Gastrocnemius medialis (tissue), 4 donors: ENCODE data around the gene ACSS2. TPM values are rescaled to one million over a fixed set of nuclear protein-coding genes. Genes with fewer than 3 reads are reported as not detected.
A peak's percentile ranks its signal among the peaks of the same experiment; 100 is the strongest.
"Not testable (repeated sequence)": the region's sequence is repeated elsewhere in the genome, so short reads cannot be mapped to it uniquely, and the experiment has no call there.

Experiments used
- ATAC-seq, 2 donors: fragments of 150-250 bp; one replicate each; pipeline ENCODE4 v1.9.1; 2016
- DNase-seq, 2 donors: peaks; one replicate each; pipeline ENCODE4 v3.0.0-alpha.2; 2019
- H3K27ac ChIP-seq, 4 donors: fragments of 200-600 bp; sonication (generic); 1 replicate in 1 of 4; 2 replicates in 3 of 4; pipeline ENCODE4 v1.5.1; 2016 to 2018; ENCODE audit warnings: mild to moderate bottlenecking in 2 of 4, moderate library complexity in 1 of 4
- H3K27me3 ChIP-seq, 3 donors: fragments of 200-600 bp; sonication (generic) in 2 of 3; 1 replicate in 1 of 3; 2 replicates in 2 of 3; pipeline versions ENCODE4 v1.5.1 to v1.6.0; 2016 to 2019; ENCODE audit warnings: mild to moderate bottlenecking in 1 of 3, moderate library complexity in 1 of 3
- H3K36me3 ChIP-seq, 2 donors: fragments of 200-600 bp; sonication (generic) in 1 of 2; one replicate each; pipeline ENCODE4 v1.5.1; 2017 to 2018
- H3K4me1 ChIP-seq, 2 donors: fragments of 200-600 bp; sonication (generic) in 1 of 2; one replicate each; pipeline ENCODE4 v1.5.1; 2016 to 2017; ENCODE audit warnings: mild to moderate bottlenecking in 2 of 2
- H3K4me3 ChIP-seq, 4 donors: fragments of 200-600 bp; sonication (generic) in 3 of 4; 1 replicate in 1 of 4; 2 replicates in 3 of 4; pipeline ENCODE4 v1.5.1; 2016 to 2019; ENCODE audit warnings: mild to moderate bottlenecking in 2 of 4
- H3K9me3 ChIP-seq, 3 donors: fragments of 200-600 bp; sonication (generic) in 2 of 3; 1 replicate in 1 of 3; 2 replicates in 2 of 3; pipeline ENCODE4 v1.5.1; 2016 to 2019
- CTCF ChIP-seq, 5 experiments: fragments of 450-650 bp in 3 of 5; fragments of 200-600 bp in 2 of 5; sonication (generic) in 2 of 5; IDR thresholded peaks in 4 of 5; conservative IDR thresholded peaks in 1 of 5; 1 replicate in 4 of 5; 2 replicates in 1 of 5; pipeline ENCODE4 v1.5.1; 2016 to 2019; ENCODE audit warnings: antibody characterized with exemption in 5 of 5, mild to moderate bottlenecking in 3 of 5, moderate library complexity in 3 of 5
- POLR2A ChIP-seq, 2 donors: fragments of 450-650 bp; IDR thresholded peaks; one replicate each; pipeline ENCODE4 v1.6.1; 2017; ENCODE audit warnings: antibody characterized with exemption in 2 of 2, mild to moderate bottlenecking in 2 of 2, moderate library complexity in 2 of 2
- in situ Hi-C, 4 donors: fragments of 200-750 bp; cut with MboI; loops; one replicate each; pipeline versions ENCODE4 v1.15.0 to v1.8.0; 2017; ENCODE audit warnings: low sequenced_read_pairs in 4 of 4
- intact Hi-C: fragments of 100-400 bp; cut with DNase I; formaldehyde crosslinking; loops from one replicate; pipeline ENCODE4 v1.15.1; 2023; ENCODE audit warnings: low total_unique reads
- total RNA-seq, 4 donors: library from RNA; depleted of rRNA; stranded (reverse); fragments of >200 nt; gene quantifications; one replicate each; pipeline versions ENCODE4 v1.1.0 to v1.2.3, GENCODE V29; 2016

The ACSS2 gene
- total RNA-seq, 4 donors from 2014 or later: 70.5 to 94.7 (median 88.1) TPM

- in situ Hi-C loops (no loop called here), intact Hi-C loops (no loop called here)
- no peak for TF ChIP-seq POLR2A (IDR thresholded peaks at IDR 0.05)
- TF ChIP-seq CTCF (IDR thresholded peaks at IDR 0.05 in 4 of 5, conservative IDR thresholded peaks at IDR 0.05 in 1 of 5): no peak
- Histone ChIP-seq H3K4me1 (peaks cover 61 to 76% of the 10 kb centered on the region in 2 donors), H3K9me3 (no peaks in the 10 kb centered on the region), H3K4me3 (no peak overlapping the region), H3K36me3 (no peaks in the 10 kb centered on the region), H3K27me3 (no peaks in the 10 kb centered on the region), H3K27ac (peak overlapping the region; percentile 58 to 86 (median 63))
- peak; percentile 49 to 66 for ATAC-seq
- DNase-seq: no peak
Measured at GRCh38 chr20:34896086-34896621, 19.7 kb downstream of the ACSS2 start.

- in situ Hi-C loops, DNase-seq, H3K4me3 ChIP-seq, H3K36me3 ChIP-seq, H3K9me3 ChIP-seq, H3K27me3 ChIP-seq, intact Hi-C loops, ATAC-seq: not testable (repeated sequence)
- Histone ChIP-seq H3K27ac (peak overlapping the region in 1 of 4 donors; percentile 86), H3K4me1 (peaks cover 45 to 62% of the 10 kb centered on the region in 2 donors)
Measured at GRCh38 chr20:34898129-34898528, 21.7 kb downstream of the ACSS2 start.

- H3K4me3 ChIP-seq, DNase-seq, H3K27me3 ChIP-seq, H3K9me3 ChIP-seq, ATAC-seq, in situ Hi-C loops, H3K36me3 ChIP-seq, intact Hi-C loops: not testable (repeated sequence)
- Histone ChIP-seq H3K27ac (peak overlapping the region; percentile 69 to 89 (median 82)), H3K4me1 (peaks cover 51 to 66% of the 10 kb centered on the region in 2 donors)
Measured at GRCh38 chr20:34898731-34899130, 22.3 kb downstream of the ACSS2 start.

GRCh38 chr20:34904202-34904621 lies 27.8 kb downstream of the ACSS2 start:
- DNase-seq: no peak
- H3K36me3 ChIP-seq: no peaks in the 10 kb centered on the region
- H3K4me3 ChIP-seq: no peak overlapping the region
- intact Hi-C loops (no loop called here), in situ Hi-C loops (no loop called here)
- peak in 1 of 2 donors; percentile 37 for ATAC-seq
- peak overlapping the region; percentile 78 to 89 (median 82) for H3K27ac ChIP-seq
- H3K4me1 ChIP-seq: peaks cover 47 to 60% of the 10 kb centered on the region in 2 donors
- H3K9me3 ChIP-seq: no peaks in the 10 kb centered on the region
- TF ChIP-seq CTCF (IDR thresholded peaks at IDR 0.05 in 4 of 5, conservative IDR thresholded peaks at IDR 0.05 in 1 of 5) (no peak), POLR2A (IDR thresholded peaks at IDR 0.05) (no peak)
- no peaks in the 10 kb centered on the region for H3K27me3 ChIP-seq

GRCh38 chr20:34907616-34908469 lies 31.4 kb downstream of the ACSS2 start:
- Histone ChIP-seq H3K36me3 (no peaks in the 10 kb centered on the region), H3K27ac (peak overlapping the region; percentile 79 to 89 (median 87)), H3K27me3 (no peaks in the 10 kb centered on the region), H3K9me3 (no peaks in the 10 kb centered on the region), H3K4me3 (no peak overlapping the region), H3K4me1 (peaks cover 35 to 41% of the 10 kb centered on the region in 2 donors)
- TF ChIP-seq CTCF (IDR thresholded peaks at IDR 0.05 in 4 of 5, conservative IDR thresholded peaks at IDR 0.05 in 1 of 5): no peak
- TF ChIP-seq POLR2A (IDR thresholded peaks at IDR 0.05): peak in 1 of 2 donors; percentile 16
- intact Hi-C loops (no loop called here), in situ Hi-C loops (no loop called here)
- peak; percentile 56 to 69 for DNase-seq
- peak; percentile 88 to 97 for ATAC-seq
